ENCODE measurements around the gene STK32B. TPM values are rescaled to one million over a fixed set of nuclear protein-coding genes. Genes with fewer than 3 reads are reported as not detected.
A peak's percentile ranks its signal among the peaks of the same experiment; 100 is the strongest.

Gene STK32B
- total and polyA plus RNA-seq, 8 donors, result 0.55 to 6.6 (median 1.6) TPM

- no peak overlapping the region for H3K27ac ChIP-seq
- ATAC-seq, result no peak
- TF ChIP-seq CTCF (IDR thresholded peaks at IDR 0.05), result no peak
- H3K4me1 ChIP-seq, result no peaks in the 10 kb centered on the region
- H3K36me3 ChIP-seq, result no peaks in the 10 kb centered on the region
- no peaks in the 10 kb centered on the region for H3K9me3 ChIP-seq
- peaks cover 0 to 4% (median 0%) of the 10 kb centered on the region in 4 donors for H3K27me3 ChIP-seq
- FAIRE-seq, result no peak
- 76 to 82% methylated on average over 10 of the region's 10 CpGs for WGBS, 2 donors
- intact Hi-C loops (cut with DNase I), result no loop called here
- no peak overlapping the region for H3K4me3 ChIP-seq
- no peak for DNase-seq
These were observed 68.8 kb downstream of the STK32B start for GRCh38 chr4:5120067-5120466.

GRCh38 chr4:5120468-5120867, 69.2 kb downstream of the STK32B start:
- no peak for TF ChIP-seq CTCF (IDR thresholded peaks at IDR 0.05)
- no peak for DNase-seq

GRCh38 chr4:5122114-5122513, 70.8 kb downstream of the STK32B start:
- ATAC-seq, result no peak
- no peaks in the 10 kb centered on the region for H3K4me1 ChIP-seq
- no peaks in the 10 kb centered on the region for H3K9me3 ChIP-seq
- FAIRE-seq, result no peak
- H3K36me3 ChIP-seq, result no peaks in the 10 kb centered on the region
- 67 to 93% methylated on average over 1 of the region's 1 CpG for WGBS, 2 donors
- intact Hi-C loops (cut with DNase I), result no loop called here
- no peak for TF ChIP-seq CTCF (IDR thresholded peaks at IDR 0.05)
- H3K4me3 ChIP-seq, result no peak overlapping the region
- DNase-seq, result no peak
- H3K27me3 ChIP-seq, result no peaks in the 10 kb centered on the region
- H3K27ac ChIP-seq, result no peak overlapping the region

More at GRCh38 chr4:5120468-5120867, 69.2 kb downstream of the STK32B start:
- 70 to 76% methylated on average over 1 of the region's 1 CpG for WGBS, 2 donors
- FAIRE-seq, result no peak
- H3K36me3 ChIP-seq, result no peaks in the 10 kb centered on the region
- H3K4me3 ChIP-seq, result no peak overlapping the region
- H3K4me1 ChIP-seq, result no peaks in the 10 kb centered on the region
- no peak for ATAC-seq
- H3K9me3 ChIP-seq, result no peaks in the 10 kb centered on the region
- H3K27ac ChIP-seq, result no peak overlapping the region
- H3K27me3 ChIP-seq, result peaks cover 0 to 4% (median 0%) of the 10 kb centered on the region in 4 donors
- intact Hi-C loops (cut with DNase I), result no loop called here

- ATAC-seq, result no peak
- H3K27ac ChIP-seq, result no peak overlapping the region
- H3K36me3 ChIP-seq, result no peaks in the 10 kb centered on the region
- 70 to 81% methylated on average over 2 of the region's 2 CpGs for WGBS, 2 donors
- H3K27me3 ChIP-seq, result no peaks in the 10 kb centered on the region
- H3K4me1 ChIP-seq, result no peaks in the 10 kb centered on the region
- DNase-seq, result no peak
- no peak for FAIRE-seq
- TF ChIP-seq CTCF (IDR thresholded peaks at IDR 0.05), result no peak
- H3K9me3 ChIP-seq, result no peaks in the 10 kb centered on the region
- no peak overlapping the region for H3K4me3 ChIP-seq
- intact Hi-C loops (cut with DNase I), result no loop called here
These were observed 73.6 kb downstream of the STK32B start for GRCh38 chr4:5124876-5125275.

GRCh38 chr4:5125321-5125720, 74.0 kb downstream of the STK32B start:
- Histone ChIP-seq H3K4me3 (no peak overlapping the region), H3K4me1 (no peaks in the 10 kb centered on the region), H3K27me3 (no peaks in the 10 kb centered on the region), H3K36me3 (no peaks in the 10 kb centered on the region), H3K27ac (no peak overlapping the region), H3K9me3 (no peaks in the 10 kb centered on the region)
- no peak for TF ChIP-seq CTCF (IDR thresholded peaks at IDR 0.05)
- no peak for ATAC-seq
- intact Hi-C loops (cut with DNase I), result no loop called here
- peak in 1 of 6 donors; percentile 25 for DNase-seq
- no peak for FAIRE-seq
- 51 to 66% methylated on average over 5 of the region's 5 CpGs for WGBS, 2 donors
